ENCODE measurements around the gene JAKMIP2.

GRCh38 chr5:147750065-147750464, 32.5 kb downstream of the JAKMIP2 start:
- TF ChIP-seq CTCF (IDR thresholded peaks at IDR 0.05) (no peak), REST (IDR thresholded peaks at IDR 0.05; ENCODE audit: insufficient read depth in 1 of 2, low read depth in 2 of 2, low read length in 1 of 2) (no peak), POLR2AphosphoS5 (IDR thresholded peaks at IDR 0.05; ENCODE audit: low read depth, low read length) (no peak), SIN3A (IDR thresholded peaks at IDR 0.05; ENCODE audit: borderline replicate concordance, insufficient read depth, low read depth, low read length) (no peak), TCF7L2 (IDR thresholded peaks at IDR 0.05; ENCODE audit: low read depth, low read length) (no peak)

Data from Panc1 (cell line).